CD4-positive, alpha-beta T cell treated with Interleukin-1 beta for 1 hour (primary cell): ENCODE measurements around the gene ADGRA3.
A peak's percentile ranks its signal among the peaks of the same experiment; 100 is the strongest.

Source experiments
- DNase-seq, 2 donors: peaks; one replicate each; pipeline ENCODE4 v3.0.0-alpha.2; 2020 to 2022

Gene ADGRA3, protein sequence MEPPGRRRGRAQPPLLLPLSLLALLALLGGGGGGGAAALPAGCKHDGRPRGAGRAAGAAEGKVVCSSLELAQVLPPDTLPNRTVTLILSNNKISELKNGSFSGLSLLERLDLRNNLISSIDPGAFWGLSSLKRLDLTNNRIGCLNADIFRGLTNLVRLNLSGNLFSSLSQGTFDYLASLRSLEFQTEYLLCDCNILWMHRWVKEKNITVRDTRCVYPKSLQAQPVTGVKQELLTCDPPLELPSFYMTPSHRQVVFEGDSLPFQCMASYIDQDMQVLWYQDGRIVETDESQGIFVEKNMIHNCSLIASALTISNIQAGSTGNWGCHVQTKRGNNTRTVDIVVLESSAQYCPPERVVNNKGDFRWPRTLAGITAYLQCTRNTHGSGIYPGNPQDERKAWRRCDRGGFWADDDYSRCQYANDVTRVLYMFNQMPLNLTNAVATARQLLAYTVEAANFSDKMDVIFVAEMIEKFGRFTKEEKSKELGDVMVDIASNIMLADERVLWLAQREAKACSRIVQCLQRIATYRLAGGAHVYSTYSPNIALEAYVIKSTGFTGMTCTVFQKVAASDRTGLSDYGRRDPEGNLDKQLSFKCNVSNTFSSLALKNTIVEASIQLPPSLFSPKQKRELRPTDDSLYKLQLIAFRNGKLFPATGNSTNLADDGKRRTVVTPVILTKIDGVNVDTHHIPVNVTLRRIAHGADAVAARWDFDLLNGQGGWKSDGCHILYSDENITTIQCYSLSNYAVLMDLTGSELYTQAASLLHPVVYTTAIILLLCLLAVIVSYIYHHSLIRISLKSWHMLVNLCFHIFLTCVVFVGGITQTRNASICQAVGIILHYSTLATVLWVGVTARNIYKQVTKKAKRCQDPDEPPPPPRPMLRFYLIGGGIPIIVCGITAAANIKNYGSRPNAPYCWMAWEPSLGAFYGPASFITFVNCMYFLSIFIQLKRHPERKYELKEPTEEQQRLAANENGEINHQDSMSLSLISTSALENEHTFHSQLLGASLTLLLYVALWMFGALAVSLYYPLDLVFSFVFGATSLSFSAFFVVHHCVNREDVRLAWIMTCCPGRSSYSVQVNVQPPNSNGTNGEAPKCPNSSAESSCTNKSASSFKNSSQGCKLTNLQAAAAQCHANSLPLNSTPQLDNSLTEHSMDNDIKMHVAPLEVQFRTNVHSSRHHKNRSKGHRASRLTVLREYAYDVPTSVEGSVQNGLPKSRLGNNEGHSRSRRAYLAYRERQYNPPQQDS (N-terminal part only)

DNA sequence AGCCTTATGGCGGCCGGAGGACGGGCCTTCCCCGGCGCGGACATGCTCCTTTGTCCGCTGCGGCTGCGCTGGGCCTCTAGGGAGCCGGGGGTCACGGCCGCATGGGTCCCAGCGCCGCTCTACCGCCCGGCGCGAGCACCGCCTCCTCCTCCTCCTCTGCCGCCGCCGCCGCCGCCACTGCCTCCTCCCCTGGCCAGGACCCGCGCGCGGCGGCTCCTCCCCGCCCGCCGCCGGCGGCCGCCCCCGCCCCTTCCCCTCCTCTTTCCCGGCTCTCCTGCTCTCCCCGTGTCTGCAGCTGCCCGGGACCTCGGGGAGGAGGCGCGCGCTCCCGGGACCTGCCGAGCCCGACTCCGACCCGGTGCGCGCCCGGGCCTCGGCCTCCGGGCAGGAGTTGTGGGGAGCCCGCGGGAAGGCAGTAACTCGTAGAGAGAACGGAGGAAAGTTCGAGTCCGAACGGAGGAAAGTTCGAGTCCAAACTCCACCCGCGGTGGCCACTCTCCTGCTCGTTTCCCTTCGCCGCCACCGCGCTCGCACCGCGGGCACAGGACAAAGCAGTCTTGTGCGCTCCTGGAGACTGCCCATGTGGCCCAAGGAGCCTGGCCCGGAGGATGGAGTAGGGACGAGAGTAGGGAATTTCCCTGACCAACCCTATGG, at the start of gene ADGRA3:
TSS of gene ADGRA3 (minus strand) at position 179 of the 654 bp plus-strand sequence. CDS start 282 bp downstream, outside the sequence.
- peak in 1 of 2 donors; percentile 19 for DNase-seq

DNA sequence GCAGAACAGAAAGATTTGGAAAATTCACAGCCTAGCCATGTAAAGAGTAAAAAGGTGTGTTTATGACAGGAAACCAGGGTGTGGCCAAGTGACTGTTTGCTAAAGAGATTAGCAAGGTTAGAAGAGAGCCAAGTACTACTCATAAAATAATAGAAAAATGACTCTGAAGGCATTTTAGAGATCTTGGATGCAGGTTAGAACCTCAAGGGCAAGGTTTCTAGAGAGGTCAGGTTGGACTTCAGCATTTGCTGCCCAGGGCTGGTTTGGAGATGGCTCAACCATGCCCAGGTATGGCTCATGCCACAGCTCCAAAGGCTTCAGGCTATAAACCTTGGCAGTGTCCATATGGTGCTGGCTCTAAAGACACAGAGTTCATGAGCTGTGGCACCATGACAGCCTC, 40.6 kb upstream of the ADGRA3 start:
- DNase-seq = no peak

DNA sequence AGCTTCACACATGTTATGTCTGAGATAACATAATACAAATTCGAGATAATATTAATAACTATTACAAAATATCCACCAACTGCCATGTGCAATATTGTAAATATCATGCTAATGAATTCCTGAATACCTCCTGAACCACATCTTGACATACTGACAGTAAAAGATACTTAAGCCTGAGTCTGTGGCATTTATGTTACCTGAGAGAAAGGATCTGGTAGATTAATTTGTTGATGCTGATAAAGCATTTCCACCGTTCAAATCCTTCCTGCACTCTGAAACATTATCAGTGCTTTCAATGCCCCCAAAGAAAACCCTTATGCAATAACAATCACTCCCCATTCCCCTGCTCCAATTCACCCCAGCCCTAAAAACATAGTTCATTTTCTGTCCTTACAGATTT, 38.8 kb upstream of the ADGRA3 start:
- DNase-seq = no peak

DNA sequence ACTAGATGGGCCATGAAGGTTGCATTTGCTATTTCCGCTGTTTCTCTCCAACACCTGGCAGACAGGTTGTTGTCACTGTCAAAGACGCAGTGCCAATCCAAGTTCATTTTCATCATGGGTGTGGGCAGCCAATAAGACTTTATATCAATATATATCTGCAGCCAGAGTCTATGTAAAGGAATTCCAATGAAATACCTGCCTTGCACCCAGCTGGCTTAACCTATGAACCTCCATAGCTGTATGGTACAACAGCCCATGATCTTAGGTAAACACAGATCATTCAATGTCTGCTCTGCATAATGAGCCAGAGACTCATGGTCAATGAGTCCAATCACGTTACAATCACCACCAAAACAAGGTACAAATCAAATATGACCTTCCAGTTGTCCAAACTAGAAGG, 37.7 kb upstream of the ADGRA3 start:
- DNase-seq = no peak

DNA sequence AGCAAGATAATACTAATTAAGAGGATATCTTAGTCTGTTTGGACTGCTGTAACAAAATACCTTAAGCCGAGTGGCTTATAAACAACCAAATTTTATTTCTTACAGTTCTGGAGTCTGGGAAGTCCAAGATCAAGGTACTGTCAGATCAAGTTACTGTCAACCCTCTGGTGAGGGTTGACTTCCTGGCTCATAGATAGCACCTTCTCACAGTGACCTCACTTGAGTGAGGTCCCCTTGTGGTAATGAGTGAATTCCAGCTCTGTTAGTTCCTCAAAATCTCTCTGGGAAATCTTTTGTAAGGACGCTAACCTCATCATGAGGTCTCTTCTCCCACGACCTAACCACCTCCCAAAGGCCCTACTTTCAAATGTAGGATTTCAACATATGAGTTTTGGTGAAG, 36.9 kb upstream of the ADGRA3 start:
- no peak for DNase-seq

DNA sequence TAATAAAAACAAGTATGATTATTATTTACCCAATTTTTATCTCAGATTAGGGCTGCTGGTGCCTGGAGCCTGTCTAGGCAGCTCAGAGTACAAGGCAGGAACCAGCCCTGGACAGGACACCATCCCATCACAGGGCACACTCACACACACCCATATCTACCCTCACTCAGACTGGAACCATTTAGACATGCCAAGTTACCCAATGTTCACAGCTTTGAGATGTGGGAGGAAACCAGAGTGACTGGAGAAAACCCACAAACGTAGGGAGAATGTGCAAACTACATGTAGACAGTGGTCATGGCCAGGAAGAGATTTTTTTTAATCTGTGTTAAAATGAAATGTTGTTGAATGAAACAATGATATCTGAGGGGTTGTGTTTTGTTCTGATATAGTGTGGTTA, 35.7 kb upstream of the ADGRA3 start:
- no peak for DNase-seq

DNA sequence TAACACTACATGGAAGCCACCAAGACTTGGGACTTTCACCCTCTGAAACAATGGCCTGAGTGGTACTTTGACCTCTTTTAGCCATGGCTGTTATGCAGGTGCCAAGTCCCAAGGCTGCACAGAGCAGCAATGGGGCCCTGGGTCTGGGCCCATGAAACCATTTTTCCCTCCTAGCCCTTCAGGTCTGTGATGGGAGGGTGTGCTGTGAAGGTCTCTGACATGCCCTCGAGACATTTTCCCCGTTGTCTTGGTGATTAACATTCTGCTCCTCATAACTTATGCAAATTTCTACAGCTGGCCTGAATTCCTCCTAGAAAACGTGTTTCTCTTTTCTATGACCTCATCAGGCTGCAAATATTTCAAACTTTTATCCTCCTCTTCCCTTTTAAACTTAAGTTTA, 30.4 kb upstream of the ADGRA3 start:
- DNase-seq = no peak

DNA sequence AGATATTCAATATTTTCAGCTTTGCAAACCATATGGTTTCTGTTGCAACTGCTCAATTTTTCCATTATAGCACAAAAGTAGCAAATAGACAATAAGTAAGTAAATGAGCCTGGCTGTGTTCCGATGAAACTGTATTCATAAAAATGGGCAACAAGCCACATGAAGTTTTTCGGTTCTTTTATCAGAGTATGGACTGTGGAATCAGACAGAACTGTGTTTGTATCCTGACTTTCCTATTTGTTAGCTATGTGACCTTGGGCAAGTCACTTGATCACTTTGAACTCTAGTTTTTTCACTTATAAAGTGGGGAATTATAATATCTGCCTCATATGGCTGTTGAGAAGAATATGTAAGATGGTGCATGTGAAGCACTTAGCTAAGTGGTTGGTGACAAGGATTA, 23.4 kb upstream of the ADGRA3 start:
- no peak for DNase-seq

DNA sequence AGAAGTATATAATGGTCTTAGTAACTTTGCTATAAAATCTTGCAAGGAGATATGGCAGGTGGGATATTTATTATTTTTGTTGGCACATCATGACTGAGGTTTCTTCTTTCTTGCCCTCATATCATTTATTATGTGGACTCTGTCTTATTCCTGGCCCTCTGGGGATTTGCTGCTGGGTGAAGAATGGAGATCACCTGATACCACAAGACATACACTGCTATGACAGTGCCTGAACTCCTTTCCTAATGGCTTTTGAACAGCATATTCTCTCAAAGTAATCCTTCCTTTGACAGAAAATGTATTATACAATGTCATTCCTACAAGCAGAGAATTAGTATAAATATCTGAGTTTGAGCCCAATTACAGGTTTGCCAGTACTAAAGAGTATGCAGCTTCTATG, 22.0 kb upstream of the ADGRA3 start:
- DNase-seq = no peak

DNA sequence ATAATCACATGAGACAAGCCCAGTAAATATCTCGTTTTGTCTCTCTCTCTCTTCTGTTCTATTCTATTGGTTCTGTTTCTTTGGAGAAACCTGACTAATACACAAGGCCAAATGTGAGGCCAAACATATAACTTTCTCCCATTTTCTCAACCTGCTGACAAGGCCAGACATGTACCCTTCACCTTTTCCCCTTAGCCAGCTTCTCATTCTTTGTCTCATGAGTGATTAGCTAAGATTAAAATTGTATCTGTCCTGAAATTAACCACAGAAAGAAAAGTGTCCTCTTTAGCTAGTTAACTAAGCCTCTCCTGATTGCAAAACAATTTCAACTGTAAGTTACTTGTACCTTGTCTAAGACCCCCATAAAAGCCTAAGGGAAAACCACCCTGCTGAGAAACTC, 18.5 kb upstream of the ADGRA3 start:
- no peak for DNase-seq

DNA sequence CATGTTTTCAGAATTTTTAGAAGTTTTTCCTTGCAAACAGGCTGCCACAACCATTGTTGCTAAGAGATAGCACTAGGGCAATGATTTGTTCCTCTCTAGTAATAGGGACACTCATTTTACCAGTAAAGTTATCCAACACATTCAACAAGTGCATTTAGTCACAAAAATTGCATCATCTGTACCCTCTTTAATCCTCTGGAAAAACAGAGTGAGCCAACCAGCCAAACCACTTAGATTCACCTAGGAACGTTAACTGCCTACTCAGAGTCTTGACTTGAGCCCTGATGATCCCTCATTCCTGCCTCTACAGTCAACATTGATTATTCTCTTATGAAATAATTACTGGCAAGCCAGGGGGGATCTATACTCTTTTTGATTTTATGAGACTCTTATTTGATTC, 17.0 kb upstream of the ADGRA3 start:
- no peak for DNase-seq

DNA sequence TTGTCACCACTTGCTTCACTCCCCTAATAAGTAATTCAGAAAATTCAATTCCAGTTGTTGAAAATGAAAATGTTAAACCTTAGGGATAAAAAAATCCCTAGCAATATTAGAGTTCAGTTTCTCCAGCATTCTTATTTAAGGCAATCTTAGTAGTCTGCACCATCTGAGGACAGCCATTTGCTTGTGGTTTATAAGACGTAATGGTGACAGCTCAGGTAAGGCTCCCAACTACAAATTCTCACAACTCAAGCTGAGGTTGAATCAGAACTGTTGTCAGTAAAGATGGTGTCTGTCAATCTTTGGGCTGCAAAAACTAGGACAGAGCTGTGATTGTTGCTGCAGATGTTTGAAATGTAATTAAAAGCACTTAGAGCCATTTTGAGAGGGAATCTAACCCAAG, 16.3 kb upstream of the ADGRA3 start:
- DNase-seq = no peak

DNA sequence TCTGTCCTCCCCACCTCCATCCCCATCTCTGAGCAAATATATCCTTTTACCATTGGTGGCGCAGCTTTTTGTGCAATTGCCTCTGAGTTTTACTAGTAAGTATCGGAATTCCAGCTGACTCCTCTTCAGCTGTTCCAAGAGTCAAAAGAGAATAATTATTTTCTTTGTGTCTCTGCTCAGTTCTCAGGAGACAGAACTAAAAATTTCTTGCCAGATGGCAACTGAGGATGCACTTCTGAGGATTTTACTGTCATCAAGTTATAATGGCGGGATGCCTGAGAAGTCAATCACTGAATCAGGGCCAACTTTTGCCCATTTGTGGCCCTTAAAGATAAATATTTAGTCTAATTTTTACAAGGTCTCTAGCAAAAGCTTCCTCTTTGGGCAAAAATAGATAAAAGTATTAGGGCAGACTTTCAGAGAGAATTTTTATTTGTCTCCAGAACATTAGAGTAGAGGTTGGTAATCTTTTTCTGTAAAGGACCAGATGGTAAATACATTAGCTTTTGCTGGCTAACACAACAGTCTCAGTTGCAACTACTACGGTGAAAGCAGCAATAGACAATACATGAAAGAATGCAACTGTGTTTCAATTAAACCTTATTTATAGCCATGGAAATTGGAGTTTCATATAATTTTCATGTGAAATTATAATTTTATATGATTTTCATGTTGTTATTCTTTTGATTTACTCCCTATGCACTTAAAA, 15.6 kb upstream of the ADGRA3 start:
- no peak for DNase-seq

DNA sequence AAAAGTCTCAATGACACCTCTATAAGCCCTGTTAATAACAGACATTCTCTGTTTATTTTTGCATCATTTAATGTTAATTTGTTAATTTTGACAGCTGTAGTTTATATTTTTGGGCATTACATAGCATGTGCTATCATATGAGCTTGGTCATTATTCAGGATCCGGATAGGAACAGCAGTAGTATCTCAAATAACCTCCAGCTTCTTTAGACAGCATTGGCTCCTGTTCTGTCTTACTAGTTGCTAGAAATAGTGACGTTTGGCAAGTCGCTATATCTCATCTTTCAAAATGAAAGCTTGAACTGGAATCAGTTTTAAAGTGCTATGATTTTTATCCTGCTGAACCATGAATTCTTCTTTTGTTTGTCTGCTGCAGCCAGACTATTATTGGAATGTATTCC, 9.0 kb upstream of the ADGRA3 start:
- no peak for DNase-seq

DNA sequence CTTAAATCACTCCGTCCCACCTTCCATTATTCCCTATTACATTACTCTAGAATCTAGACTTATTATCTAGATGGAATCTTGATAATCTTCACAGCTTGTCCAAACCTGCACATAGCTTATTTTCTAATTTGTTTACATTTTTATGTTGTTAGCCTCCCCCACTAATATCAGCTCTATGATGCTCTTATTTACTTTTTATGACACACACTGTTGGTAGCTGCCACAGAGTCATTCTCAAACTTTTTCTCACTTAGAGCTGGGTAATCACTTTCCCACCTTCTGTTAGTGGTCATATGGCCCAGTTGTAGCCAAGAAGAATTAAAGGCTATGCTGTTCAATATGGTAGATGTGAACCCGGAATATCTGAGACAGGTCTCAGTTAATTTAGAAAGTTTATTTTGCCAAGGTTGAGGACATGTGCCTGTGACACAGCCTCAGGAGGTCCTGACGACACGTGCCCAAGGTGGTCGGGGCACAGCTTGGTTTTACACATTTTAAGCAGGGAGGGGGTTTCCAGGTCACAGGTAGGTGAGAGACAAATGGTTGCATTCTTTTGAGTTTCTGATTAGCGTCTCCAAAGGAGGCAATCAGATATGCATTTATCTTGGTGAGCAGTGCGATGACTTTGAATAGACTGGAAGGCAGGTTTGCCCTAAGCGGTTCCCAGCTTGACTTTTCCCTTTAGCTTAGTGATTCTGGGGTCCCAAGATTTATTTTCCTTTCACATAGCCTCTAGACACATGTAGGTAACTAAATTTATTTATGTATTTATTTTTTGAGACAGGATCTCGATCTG, 7.0 kb upstream of the ADGRA3 start:
- DNase-seq = no peak

DNA sequence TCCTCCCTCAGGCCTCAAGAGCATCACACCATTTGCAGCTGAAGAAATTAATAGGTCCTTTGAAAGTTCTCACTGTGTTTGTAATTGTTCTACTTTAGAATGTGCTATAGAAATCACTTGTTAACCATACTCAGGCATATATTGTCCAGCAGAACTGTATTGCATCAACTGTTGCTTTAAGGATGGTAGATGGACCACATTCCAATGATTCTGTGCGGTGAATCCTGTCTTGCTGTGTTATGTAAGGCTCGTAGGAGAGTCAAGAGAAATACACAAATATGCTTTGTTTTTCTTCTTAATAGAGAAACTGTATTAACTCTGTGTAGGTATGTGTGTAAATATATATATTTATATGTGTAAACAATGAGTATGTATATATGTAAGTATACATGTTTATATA, 6.3 kb upstream of the ADGRA3 start:
- no peak for DNase-seq

DNA sequence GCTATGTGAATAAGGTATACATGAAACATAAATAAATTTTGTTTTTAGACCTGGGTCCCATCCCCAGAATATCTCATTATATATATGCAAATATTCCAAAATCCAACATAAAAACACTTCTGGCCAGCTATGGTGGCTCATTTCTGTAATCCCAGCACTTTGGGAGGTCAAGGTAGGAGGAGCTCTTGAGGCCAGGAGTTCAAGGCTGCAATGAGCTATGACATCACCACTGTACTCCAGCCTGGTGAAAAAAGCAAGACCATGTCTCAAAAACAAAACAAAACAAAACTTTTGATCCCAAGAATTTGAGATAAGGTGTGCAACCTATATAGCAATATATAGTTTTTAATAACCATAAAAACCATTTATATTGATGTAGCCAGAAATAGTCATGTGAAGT, 5.4 kb upstream of the ADGRA3 start:
- DNase-seq = no peak

DNA sequence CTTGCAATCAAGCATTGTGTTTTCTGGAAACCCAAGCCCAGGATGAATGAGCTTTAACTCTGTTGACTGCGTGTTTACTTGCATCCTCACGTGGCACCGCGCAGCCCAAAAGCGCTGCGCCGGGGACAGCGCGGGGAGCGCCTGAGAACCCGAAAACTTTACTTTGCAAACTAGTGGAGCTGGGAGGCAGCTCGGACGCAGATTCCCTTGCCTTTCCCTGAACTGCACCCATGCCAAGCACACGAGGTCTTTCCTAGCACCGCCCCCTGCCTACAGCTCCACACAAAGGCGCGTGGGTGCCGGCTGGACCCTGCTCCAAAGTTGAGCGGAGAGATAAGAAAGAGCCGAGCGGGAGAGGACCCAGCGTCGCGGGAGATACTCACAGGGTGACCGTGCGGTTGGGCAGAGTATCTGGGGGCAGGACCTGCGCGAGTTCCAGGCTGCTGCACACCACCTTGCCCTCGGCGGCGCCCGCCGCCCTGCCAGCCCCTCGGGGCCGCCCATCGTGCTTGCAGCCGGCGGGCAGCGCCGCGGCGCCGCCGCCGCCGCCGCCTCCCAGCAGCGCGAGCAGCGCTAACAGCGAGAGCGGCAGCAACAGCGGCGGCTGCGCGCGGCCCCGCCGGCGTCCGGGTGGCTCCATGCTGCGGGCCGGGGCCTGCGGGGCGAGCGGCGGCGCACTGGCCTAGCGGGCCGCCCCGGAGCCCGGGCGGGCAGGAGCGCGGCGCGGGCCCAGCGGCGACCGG, 550 bp downstream of the ADGRA3 start:
- no peak for DNase-seq

DNA sequence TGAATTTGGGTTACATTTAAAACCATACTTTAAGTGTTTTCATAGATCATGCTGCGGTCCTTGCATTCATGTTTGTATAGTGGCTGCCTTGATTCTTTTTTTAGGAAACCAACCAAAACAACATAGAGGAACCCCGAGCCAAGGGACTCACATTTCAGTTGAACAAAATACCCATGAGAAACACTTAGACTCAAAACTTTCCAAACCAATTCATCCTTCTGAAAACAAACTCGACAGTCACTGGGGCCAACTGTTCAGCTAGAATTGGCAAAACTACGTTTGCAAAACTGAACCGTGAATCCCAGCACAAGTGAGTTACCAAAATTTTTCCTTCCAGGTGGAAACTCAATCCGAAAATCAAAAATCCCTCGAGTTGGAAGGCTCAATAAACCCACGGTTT, 1.4 kb downstream of the ADGRA3 start:
- no peak for DNase-seq

DNA sequence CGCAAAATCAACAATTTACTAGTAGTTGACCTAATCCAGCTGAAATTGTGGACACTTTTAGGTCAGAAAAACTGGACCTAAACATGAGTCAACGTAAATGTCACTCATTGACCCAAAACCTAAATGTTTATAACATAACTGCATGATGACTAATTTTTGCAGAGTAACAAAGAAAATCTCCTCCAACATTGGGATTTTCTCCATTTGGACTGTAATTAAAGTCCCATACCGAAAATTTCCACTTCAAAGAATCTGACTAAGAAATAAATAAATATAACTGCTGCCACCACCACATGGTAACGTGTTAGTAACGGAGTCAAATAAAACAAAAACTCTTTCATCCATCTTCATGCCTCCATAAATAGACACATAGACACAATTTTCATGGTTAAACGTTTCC, 1.9 kb downstream of the ADGRA3 start:
- no peak for DNase-seq

DNA sequence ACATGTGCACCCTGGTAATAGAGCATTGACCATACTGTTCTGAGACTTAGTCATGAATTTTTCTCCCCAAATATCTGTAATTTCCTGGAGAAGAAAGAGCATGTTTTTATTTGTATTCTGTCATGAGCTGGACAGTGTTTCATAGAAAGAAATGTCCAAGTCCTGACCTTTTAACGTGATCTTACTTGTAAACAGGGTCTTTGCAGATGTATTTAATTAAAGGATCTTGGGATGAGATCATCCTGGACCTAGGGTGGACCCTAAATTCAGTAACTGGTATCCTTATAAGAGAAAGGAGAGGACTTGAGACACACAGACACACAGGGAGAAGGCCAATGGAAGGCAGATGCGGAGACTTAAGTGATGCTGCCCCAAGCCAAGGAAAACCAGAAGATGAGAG, 3.6 kb downstream of the ADGRA3 start:
- no peak for DNase-seq
